PC-3 (cell line): Measurements from ENCODE around the gene UFSP1.

Experiments used
- EZH2 ChIP-seq: fragments of 300-600 bp; sonication (generic); IDR thresholded peaks from one replicate; pipeline ENCODE4 v1.6.1; 2017; ENCODE audit warnings: antibody characterized with exemption, mild to moderate bottlenecking, low read length; ENCODE audit not compliant: unreplicated experiment
- TF ChIP-seq, protein P1 (sequence below): fragments of 300-600 bp; sonication (generic); conservative IDR thresholded peaks from 2 replicates; pipeline ENCODE4 v1.5.1; 2017; ENCODE audit warnings: antibody characterized with exemption, low read depth, mild to moderate bottlenecking, low read length

DNA sequence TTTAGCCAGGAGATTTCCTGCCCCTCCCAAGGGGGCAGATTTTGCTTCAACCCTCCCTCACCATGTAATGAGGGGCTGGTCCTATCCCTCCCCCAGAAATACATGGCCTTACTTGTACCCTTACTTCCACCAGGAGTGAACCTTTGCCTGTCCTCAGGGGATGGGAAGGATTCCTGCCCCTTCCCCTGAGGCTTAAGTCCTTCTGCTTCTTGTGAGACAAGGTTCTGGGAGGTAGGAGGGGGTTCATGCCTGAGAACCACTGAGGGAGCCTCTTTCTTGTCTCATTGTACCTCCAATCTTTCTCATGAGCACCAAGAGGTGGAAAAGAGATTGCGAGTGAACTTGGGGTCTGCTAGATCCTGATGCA is 40.3 kb upstream of the UFSP1 start:
- TF ChIP-seq, protein P1, sequence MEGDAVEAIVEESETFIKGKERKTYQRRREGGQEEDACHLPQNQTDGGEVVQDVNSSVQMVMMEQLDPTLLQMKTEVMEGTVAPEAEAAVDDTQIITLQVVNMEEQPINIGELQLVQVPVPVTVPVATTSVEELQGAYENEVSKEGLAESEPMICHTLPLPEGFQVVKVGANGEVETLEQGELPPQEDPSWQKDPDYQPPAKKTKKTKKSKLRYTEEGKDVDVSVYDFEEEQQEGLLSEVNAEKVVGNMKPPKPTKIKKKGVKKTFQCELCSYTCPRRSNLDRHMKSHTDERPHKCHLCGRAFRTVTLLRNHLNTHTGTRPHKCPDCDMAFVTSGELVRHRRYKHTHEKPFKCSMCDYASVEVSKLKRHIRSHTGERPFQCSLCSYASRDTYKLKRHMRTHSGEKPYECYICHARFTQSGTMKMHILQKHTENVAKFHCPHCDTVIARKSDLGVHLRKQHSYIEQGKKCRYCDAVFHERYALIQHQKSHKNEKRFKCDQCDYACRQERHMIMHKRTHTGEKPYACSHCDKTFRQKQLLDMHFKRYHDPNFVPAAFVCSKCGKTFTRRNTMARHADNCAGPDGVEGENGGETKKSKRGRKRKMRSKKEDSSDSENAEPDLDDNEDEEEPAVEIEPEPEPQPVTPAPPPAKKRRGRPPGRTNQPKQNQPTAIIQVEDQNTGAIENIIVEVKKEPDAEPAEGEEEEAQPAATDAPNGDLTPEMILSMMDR = no peak
- TF ChIP-seq EZH2 = no peak
